ENCODE results near the gene LTN1.

GRCh38 chr21:28899220-28899619 lies 93.5 kb downstream of the LTN1 start:
- TF ChIP-seq CTCF (conservative IDR thresholded peaks at IDR 0.05; ENCODE audit: low read length) (no peak), EZH2phosphoT487 (IDR thresholded peaks at IDR 0.05; ENCODE audit: borderline replicate concordance) (no peak)

Data from Loucy (cell line).